ENCODE data around the gene SLC30A1. TPM values are rescaled to one million over a fixed set of nuclear protein-coding genes. Genes with fewer than 3 reads are reported as not detected.

Gene SLC30A1
- total RNA-seq, 4 donors from 2014 or later: 12.8 to 44.7 (median 19.1) TPM

GRCh38 chr1:211577819-211578639 is 932 bp downstream of the SLC30A1 start:
- peak; percentile 57 to 69 for DNase-seq
- intact Hi-C loops (cut with DNase I; ENCODE audit: low total_unique reads): loop anchor here (10.0 kb wide), 1 partner anchor 77 kb away; no protein-coding TSS in a partner anchor
- no peaks in the 10 kb centered on the region for H3K36me3 ChIP-seq
- no peaks in the 10 kb centered on the region for H3K9me3 ChIP-seq
- peak overlapping the region; percentile 96 to 98 for H3K27ac ChIP-seq
- TF ChIP-seq POLR2A (IDR thresholded peaks at IDR 0.05) (peak in 1 of 2 donors; percentile 29), CTCF (IDR thresholded peaks at IDR 0.05) (peak; percentile 64 to 96 (median 86))
- peak overlapping the region; percentile 60 to 97 for H3K4me3 ChIP-seq
- no peaks in the 10 kb centered on the region for H3K4me1 ChIP-seq
- no peaks in the 10 kb centered on the region for H3K27me3 ChIP-seq

GRCh38 chr1:211577277-211577818 is 1.6 kb downstream of the SLC30A1 start:
- H3K27me3 ChIP-seq: no peaks in the 10 kb centered on the region
- no peak for DNase-seq
- H3K4me1 ChIP-seq: no peaks in the 10 kb centered on the region
- intact Hi-C loops (cut with DNase I; ENCODE audit: low total_unique reads): loop anchor here (10.0 kb wide), 1 partner anchor 77 kb away; no protein-coding TSS in a partner anchor
- H3K36me3 ChIP-seq: no peaks in the 10 kb centered on the region
- TF ChIP-seq CTCF (IDR thresholded peaks at IDR 0.05) (no peak), POLR2A (IDR thresholded peaks at IDR 0.05) (no peak)
- H3K4me3 ChIP-seq: peak overlapping the region; percentile 60 to 97
- H3K9me3 ChIP-seq: no peaks in the 10 kb centered on the region
- peak overlapping the region; percentile 96 to 98 for H3K27ac ChIP-seq

GRCh38 chr1:211576717-211577116 is 2.2 kb downstream of the SLC30A1 start:
- Histone ChIP-seq H3K9me3 (no peaks in the 10 kb centered on the region), H3K4me1 (no peaks in the 10 kb centered on the region), H3K36me3 (no peaks in the 10 kb centered on the region), H3K4me3 (peak overlapping the region; percentile 60 to 97), H3K27me3 (no peaks in the 10 kb centered on the region), H3K27ac (no peak overlapping the region)
- intact Hi-C loops (cut with DNase I; ENCODE audit: low total_unique reads): loop anchor here (10.0 kb wide), 1 partner anchor 78 kb away; no protein-coding TSS in a partner anchor
- TF ChIP-seq POLR2A (IDR thresholded peaks at IDR 0.05) (no peak), CTCF (IDR thresholded peaks at IDR 0.05) (no peak)
- DNase-seq: no peak

GRCh38 chr1:211574705-211575104 is 4.3 kb downstream of the SLC30A1 start:
- intact Hi-C loops (cut with DNase I; ENCODE audit: low total_unique reads): loop anchor here (10.0 kb wide), 1 partner anchor 80 kb away; no protein-coding TSS in a partner anchor

More at GRCh38 chr1:211574705-211575104, 4.3 kb downstream of the SLC30A1 start:
- Histone ChIP-seq H3K4me1 (no peaks in the 10 kb centered on the region), H3K36me3 (no peaks in the 10 kb centered on the region), H3K4me3 (no peak overlapping the region), H3K27ac (no peak overlapping the region), H3K9me3 (no peaks in the 10 kb centered on the region), H3K27me3 (no peaks in the 10 kb centered on the region)
- no peak for DNase-seq
- no peak for TF ChIP-seq CTCF (IDR thresholded peaks at IDR 0.05)

All from uterus (tissue), 4 donors.